Vagina (tissue), 2 donors: Measurements from ENCODE around the gene WWTR1. TPM values are rescaled to one million over a fixed set of nuclear protein-coding genes. Genes with fewer than 3 reads are reported as not detected.

Experiments
- DNase-seq, 2 donors: peaks; one replicate each; pipeline ENCODE4 v3.0.0-alpha.2; 2017; ENCODE audit errors: extremely low spot score in 2 of 2
- H3K27ac ChIP-seq: fragments of 200-600 bp; sonication (generic); one replicate; pipeline ENCODE4 v1.5.1; 2019
- H3K27me3 ChIP-seq: fragments of 200-600 bp; sonication (generic); one replicate; pipeline ENCODE4 v1.5.1; 2019
- H3K36me3 ChIP-seq, 2 donors: fragments of 200-600 bp; sonication (generic); one replicate each; pipeline ENCODE4 v1.5.1; 2017 to 2019
- H3K4me1 ChIP-seq: fragments of 200-600 bp; sonication (generic); one replicate; pipeline ENCODE4 v1.5.1; 2019
- H3K4me3 ChIP-seq, 2 donors: fragments of 200-600 bp; sonication (generic); 1 replicate in 1 of 2; 2 replicates in 1 of 2; pipeline ENCODE4 v1.5.1; 2016 to 2019
- H3K9me3 ChIP-seq: fragments of 200-600 bp; sonication (generic); one replicate; pipeline ENCODE4 v1.5.1; 2019
- CTCF ChIP-seq, 3 experiments: fragments of 450-650 bp in 2 of 3; fragments of 200-600 bp in 1 of 3; sonication (generic) in 1 of 3; IDR thresholded peaks; one replicate each; pipeline ENCODE4 v1.5.1; 2017 to 2019; ENCODE audit warnings: antibody characterized with exemption in 3 of 3, mild to moderate bottlenecking in 2 of 3, moderate library complexity in 2 of 3
- POLR2A ChIP-seq, 2 donors: fragments of 450-650 bp; IDR thresholded peaks; one replicate each; pipeline ENCODE4 v1.6.1; 2017; ENCODE audit warnings: antibody characterized with exemption in 2 of 2, mild to moderate bottlenecking in 2 of 2, moderate library complexity in 2 of 2
- POLR2AphosphoS5 ChIP-seq, 2 donors: sonication (generic); formaldehyde crosslinking; IDR thresholded peaks; one replicate each; pipeline ENCODE4 v1.9.0; 2017; ENCODE audit warnings: antibody characterized with exemption in 2 of 2, mild to moderate bottlenecking in 2 of 2, low read depth in 1 of 2; ENCODE audit not compliant: insufficient read depth in 1 of 2
- intact Hi-C: fragments of 100-400 bp; cut with DNase I; formaldehyde crosslinking; loops from one replicate; pipeline ENCODE4 v1.15.1; 2023
- total RNA-seq: library from RNA; depleted of rRNA; stranded (reverse); fragments of >200 nt; gene quantifications from one replicate; pipeline ENCODE4 v1.2.3, GENCODE V29; 2016

WWTR1 gene
- total RNA-seq, 1 donor from 2014 or later, result 181 TPM

GRCh38 chr3:149571381-149571780, 86.4 kb downstream of the WWTR1 start:
- intact Hi-C loops, result no loop called here
- no peak overlapping the region for H3K4me3 ChIP-seq
- DNase-seq, result no peak
- no peaks in the 10 kb centered on the region for H3K27me3 ChIP-seq
- peaks cover 61% of the 10 kb centered on the region for H3K4me1 ChIP-seq
- no peak for TF ChIP-seq POLR2AphosphoS5 (IDR thresholded peaks at IDR 0.05; ENCODE audit: insufficient read depth in 1 of 2, low read depth in 1 of 2)
- no peak for TF ChIP-seq CTCF (IDR thresholded peaks at IDR 0.05)
- no peak for TF ChIP-seq POLR2A (IDR thresholded peaks at IDR 0.05)
- H3K36me3 ChIP-seq, result peaks cover 0 to 5% of the 10 kb centered on the region in 2 donors
- H3K27ac ChIP-seq, result no peak overlapping the region
- no peaks in the 10 kb centered on the region for H3K9me3 ChIP-seq

DNA sequence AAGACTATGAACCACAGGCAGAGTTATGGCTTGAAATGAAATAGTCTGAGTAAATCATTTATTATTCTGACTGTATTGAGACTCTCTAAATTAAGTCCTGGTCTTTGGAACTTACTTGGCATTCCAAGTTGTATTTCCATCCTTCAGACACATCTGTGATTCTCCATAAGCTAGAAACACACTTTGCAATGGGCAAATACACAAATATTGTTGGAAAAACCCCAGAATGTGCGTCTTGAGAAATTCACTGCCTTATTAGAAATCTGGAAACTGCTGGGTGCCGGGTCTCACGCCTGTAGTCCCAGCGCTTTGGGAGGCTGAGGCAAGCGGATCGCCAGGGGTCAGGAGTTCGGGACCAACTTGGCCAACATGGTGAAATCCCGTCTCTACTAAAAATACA, 87.8 kb downstream of the WWTR1 start:
- intact Hi-C loops, result no loop called here
- Histone ChIP-seq H3K27me3 (no peaks in the 10 kb centered on the region), H3K36me3 (peaks cover 0 to 5% of the 10 kb centered on the region in 2 donors), H3K4me1 (peaks cover 52% of the 10 kb centered on the region), H3K27ac (no peak overlapping the region), H3K4me3 (no peak overlapping the region), H3K9me3 (no peaks in the 10 kb centered on the region)
- no peak for DNase-seq
- TF ChIP-seq POLR2AphosphoS5 (IDR thresholded peaks at IDR 0.05; ENCODE audit: insufficient read depth in 1 of 2, low read depth in 1 of 2), result no peak
- no peak for TF ChIP-seq POLR2A (IDR thresholded peaks at IDR 0.05)
- TF ChIP-seq CTCF (IDR thresholded peaks at IDR 0.05), result no peak

- Histone ChIP-seq H3K4me3 (no peak overlapping the region), H3K36me3 (peaks cover 0 to 5% of the 10 kb centered on the region in 2 donors), H3K27ac (peak overlapping the region; percentile 32), H3K4me1 (peaks cover 25% of the 10 kb centered on the region), H3K27me3 (no peaks in the 10 kb centered on the region), H3K9me3 (no peaks in the 10 kb centered on the region)
- intact Hi-C loops, result no loop called here
- no peak for TF ChIP-seq CTCF (IDR thresholded peaks at IDR 0.05)
- TF ChIP-seq POLR2AphosphoS5 (IDR thresholded peaks at IDR 0.05; ENCODE audit: insufficient read depth in 1 of 2, low read depth in 1 of 2), result no peak
- TF ChIP-seq POLR2A (IDR thresholded peaks at IDR 0.05), result no peak
- no peak for DNase-seq
Observed at GRCh38 chr3:149567381-149567780, 90.4 kb downstream of the WWTR1 start.

DNA sequence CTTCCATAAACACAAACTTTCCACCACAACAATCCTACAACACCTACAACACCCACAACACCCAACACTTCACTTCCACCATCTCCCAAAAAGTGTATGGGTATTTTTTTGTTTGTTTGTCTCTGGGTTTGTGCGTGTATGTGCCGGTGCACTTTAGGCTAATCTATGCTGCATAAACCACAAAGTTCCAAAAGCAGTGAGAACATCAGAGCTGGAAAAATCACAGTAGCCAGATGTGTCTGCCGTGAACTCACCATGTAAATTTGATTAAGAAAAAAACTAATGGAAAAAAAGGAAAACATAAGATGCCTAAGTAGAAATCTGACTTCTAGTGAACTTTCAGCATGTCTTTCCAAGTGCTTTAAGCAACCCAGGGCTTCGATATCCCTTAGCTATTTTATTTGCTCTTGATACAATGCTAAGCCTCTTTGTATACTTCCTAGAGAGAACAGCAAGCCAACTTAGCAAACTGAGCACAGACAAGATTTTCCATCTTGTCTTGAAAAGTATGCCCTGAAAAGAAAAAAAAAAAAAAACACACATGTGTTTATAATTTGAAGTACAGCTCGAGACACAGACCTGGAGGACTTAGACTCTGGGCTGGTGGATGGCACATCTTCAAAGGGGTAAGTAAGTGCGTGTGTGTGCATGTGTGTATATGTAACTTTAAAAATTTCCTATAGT, 91.4 kb downstream of the WWTR1 start:
- Histone ChIP-seq H3K36me3 (peaks cover 0 to 5% of the 10 kb centered on the region in 2 donors), H3K4me1 (peaks cover 19% of the 10 kb centered on the region), H3K27me3 (no peaks in the 10 kb centered on the region), H3K27ac (peak overlapping the region; percentile 32), H3K4me3 (no peak overlapping the region), H3K9me3 (no peaks in the 10 kb centered on the region)
- DNase-seq, result no peak
- TF ChIP-seq POLR2AphosphoS5 (IDR thresholded peaks at IDR 0.05; ENCODE audit: insufficient read depth in 1 of 2, low read depth in 1 of 2) (no peak), CTCF (IDR thresholded peaks at IDR 0.05) (no peak), POLR2A (IDR thresholded peaks at IDR 0.05) (no peak)
- intact Hi-C loops, result no loop called here

- no peak for DNase-seq
- H3K36me3 ChIP-seq, result no peaks in the 10 kb centered on the region
- no peak overlapping the region for H3K4me3 ChIP-seq
- no peak overlapping the region for H3K27ac ChIP-seq
- H3K4me1 ChIP-seq, result peaks cover 28% of the 10 kb centered on the region
- H3K9me3 ChIP-seq, result no peaks in the 10 kb centered on the region
- intact Hi-C loops, result no loop called here
- H3K27me3 ChIP-seq, result no peaks in the 10 kb centered on the region
- no peak for TF ChIP-seq POLR2A (IDR thresholded peaks at IDR 0.05)
- no peak for TF ChIP-seq POLR2AphosphoS5 (IDR thresholded peaks at IDR 0.05; ENCODE audit: insufficient read depth in 1 of 2, low read depth in 1 of 2)
- no peak for TF ChIP-seq CTCF (IDR thresholded peaks at IDR 0.05)
Observed at GRCh38 chr3:149564079-149564478, 93.7 kb downstream of the WWTR1 start.
